ENCODE data around the gene TESK2. TPM values are rescaled to one million over a fixed set of nuclear protein-coding genes. Genes with fewer than 3 reads are reported as not detected.

Gene TESK2
- total RNA-seq, 2 experiments from 2014 or later: 4.9 to 6.6 TPM

DNA sequence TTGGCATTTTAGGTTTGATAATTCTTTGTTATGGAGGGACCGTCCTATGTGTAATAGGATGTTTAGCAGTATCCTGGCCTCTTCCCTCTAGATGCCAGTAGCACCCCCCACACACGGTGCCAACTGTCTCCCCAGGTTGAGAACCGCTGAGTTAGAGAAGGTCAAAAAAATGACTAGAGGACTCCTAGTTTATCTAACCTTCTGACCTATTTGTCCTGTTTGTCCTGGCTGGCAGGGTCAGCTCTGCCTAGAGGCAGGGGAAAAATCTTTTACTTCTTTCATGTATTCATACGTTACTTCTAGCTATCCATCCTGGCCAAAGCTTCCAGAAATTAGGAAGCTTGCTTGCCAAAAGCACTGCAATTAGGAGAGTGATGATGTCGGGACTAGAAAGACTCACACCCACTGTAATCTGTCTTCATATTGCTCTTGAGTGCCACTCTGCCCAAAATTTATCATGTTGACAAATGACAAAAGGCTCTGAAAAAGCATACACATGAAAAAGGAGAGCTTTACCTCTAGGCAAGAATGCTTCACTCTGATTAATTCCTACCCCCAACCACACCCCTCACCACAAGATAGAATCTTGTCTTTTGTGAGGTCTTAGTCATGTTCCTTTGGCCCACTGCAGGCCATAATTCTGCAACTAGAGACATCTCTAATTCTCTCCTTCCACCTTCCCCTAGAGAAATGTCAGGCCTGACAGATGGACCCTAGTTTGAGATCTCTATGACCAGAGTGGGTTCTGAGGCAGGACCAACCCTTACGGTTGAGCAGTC, 45.2 kb upstream of the TESK2 start:
- Histone ChIP-seq H2AFZ (ENCODE audit: low read length) (no peak overlapping the region), H4K20me1 (ENCODE audit: insufficient read depth, low read length) (no peaks in the 10 kb centered on the region), H3K79me2 (ENCODE audit: insufficient read depth, low read depth, low read length) (no peaks in the 10 kb centered on the region), H3K9me2 (ENCODE audit: insufficient read depth, low read length) (no peaks in the 10 kb centered on the region), H3K4me3 (ENCODE audit: low read depth, low read length, poor library complexity, severe bottlenecking) (no peak overlapping the region), H3K27ac (ENCODE audit: low read depth, low read length, poor library complexity, severe bottlenecking) (no peak overlapping the region), H3K9me3 (ENCODE audit: low read length) (no peaks in the 10 kb centered on the region), H3K36me3 (ENCODE audit: insufficient read depth, low read length) (no peaks in the 10 kb centered on the region), H3K4me1 (ENCODE audit: insufficient read depth, low read length, poor library complexity, severe bottlenecking) (no peaks in the 10 kb centered on the region), H3K4me2 (ENCODE audit: low read length) (no peak overlapping the region)
- DNase-seq (ENCODE audit: low spot score): no peak
- no TSS peak for BruUV-seq (replicated peaks)
- no peak for TF ChIP-seq EZH2phosphoT487 (IDR thresholded peaks at IDR 0.05; ENCODE audit: borderline replicate concordance, low read depth, low read length)
- TF ChIP-seq, protein P1, sequence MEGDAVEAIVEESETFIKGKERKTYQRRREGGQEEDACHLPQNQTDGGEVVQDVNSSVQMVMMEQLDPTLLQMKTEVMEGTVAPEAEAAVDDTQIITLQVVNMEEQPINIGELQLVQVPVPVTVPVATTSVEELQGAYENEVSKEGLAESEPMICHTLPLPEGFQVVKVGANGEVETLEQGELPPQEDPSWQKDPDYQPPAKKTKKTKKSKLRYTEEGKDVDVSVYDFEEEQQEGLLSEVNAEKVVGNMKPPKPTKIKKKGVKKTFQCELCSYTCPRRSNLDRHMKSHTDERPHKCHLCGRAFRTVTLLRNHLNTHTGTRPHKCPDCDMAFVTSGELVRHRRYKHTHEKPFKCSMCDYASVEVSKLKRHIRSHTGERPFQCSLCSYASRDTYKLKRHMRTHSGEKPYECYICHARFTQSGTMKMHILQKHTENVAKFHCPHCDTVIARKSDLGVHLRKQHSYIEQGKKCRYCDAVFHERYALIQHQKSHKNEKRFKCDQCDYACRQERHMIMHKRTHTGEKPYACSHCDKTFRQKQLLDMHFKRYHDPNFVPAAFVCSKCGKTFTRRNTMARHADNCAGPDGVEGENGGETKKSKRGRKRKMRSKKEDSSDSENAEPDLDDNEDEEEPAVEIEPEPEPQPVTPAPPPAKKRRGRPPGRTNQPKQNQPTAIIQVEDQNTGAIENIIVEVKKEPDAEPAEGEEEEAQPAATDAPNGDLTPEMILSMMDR (conservative IDR thresholded peaks at IDR 0.05; ENCODE audit: low read length): no peak
- POLR2A ChIA-PET: interaction anchor here (0.7 to 1.2 kb wide), 4 partner anchors 14 to 173 kb away, joined by 3 read pairs; partner anchors contain the start of gene PRDX1
- CTCF ChIA-PET (ENCODE audit: unreplicated experiment): interaction anchor here (1.3 kb wide), 1 partner anchor 14 kb away, joined by 3 read pairs; the partner anchor contains the start of gene PRDX1
- intact Hi-C loops (cut with micrococcal nuclease; ENCODE audit: unreplicated experiment): no loop called here

DNA sequence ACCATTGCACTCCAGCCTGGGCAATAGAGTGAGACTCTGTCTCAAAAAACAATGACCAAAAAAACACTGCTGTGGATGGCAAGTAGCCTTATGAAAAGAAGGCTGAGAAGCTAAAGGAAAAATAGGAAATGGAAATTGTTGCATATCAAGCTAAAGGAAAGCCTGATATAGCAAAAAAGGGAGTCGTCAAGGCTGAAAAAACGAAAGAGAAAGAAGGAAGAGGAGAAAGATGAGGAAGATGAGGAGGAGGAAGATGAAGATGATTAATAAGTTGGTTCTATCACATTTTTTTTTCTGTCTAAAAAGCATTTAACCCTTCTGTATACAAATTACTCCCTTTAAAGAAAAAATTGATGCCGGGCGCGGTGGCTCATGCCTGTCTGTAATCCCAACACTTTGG, 40.9 kb upstream of the TESK2 start:
- ChIA-PET CTCF (ENCODE audit: unreplicated experiment) (no interaction called here), POLR2A (interaction anchor here (1.0 kb wide), 1 partner anchor 13 kb away, joined by 5 read pairs; no protein-coding TSS in a partner anchor)
- Histone ChIP-seq H3K4me1 (ENCODE audit: insufficient read depth, low read length, poor library complexity, severe bottlenecking) (no peaks in the 10 kb centered on the region), H3K9me3 (ENCODE audit: low read length) (no peaks in the 10 kb centered on the region), H3K4me2 (ENCODE audit: low read length) (no peak overlapping the region), H3K36me3 (ENCODE audit: insufficient read depth, low read length) (no peaks in the 10 kb centered on the region), H4K20me1 (ENCODE audit: insufficient read depth, low read length) (no peaks in the 10 kb centered on the region), H3K9me2 (ENCODE audit: insufficient read depth, low read length) (no peaks in the 10 kb centered on the region), H3K27ac (ENCODE audit: low read depth, low read length, poor library complexity, severe bottlenecking) (no peak overlapping the region), H3K4me3 (ENCODE audit: low read depth, low read length, poor library complexity, severe bottlenecking) (no peak overlapping the region), H2AFZ (ENCODE audit: low read length) (no peak overlapping the region), H3K79me2 (ENCODE audit: insufficient read depth, low read depth, low read length) (no peaks in the 10 kb centered on the region)
- no peak for DNase-seq (ENCODE audit: low spot score)
- no peak for TF ChIP-seq EZH2phosphoT487 (IDR thresholded peaks at IDR 0.05; ENCODE audit: borderline replicate concordance, low read depth, low read length)
- TF ChIP-seq, protein P1 (conservative IDR thresholded peaks at IDR 0.05; ENCODE audit: low read length): no peak
- intact Hi-C loops (cut with micrococcal nuclease; ENCODE audit: unreplicated experiment): no loop called here
- BruUV-seq (replicated peaks): no TSS peak

DNA sequence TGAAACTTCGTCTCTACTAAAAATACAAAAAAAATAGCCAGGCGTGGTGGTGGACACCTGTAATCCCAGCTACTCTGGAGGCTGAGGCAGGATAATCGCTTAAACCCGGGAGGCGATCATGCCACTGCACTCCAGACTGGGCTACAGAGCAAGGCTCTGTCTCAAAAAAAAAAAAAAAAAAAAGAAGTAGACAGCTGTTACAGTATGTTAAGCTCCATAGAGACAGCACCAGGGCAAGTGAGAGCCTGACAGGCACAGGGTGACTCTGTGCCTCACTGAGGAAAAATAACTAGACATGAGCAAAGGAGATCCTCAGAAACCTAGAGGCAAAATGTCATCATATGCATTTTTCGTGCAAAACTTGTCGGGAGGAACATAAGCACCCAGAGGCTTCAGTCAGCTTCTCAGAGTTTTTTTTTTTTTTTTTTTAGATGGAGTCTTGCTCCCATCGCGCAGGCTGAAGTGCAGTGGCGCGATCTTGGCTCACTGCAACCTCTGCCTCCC, 39.7 kb upstream of the TESK2 start:
- BruUV-seq (replicated peaks): no TSS peak
- POLR2A ChIA-PET: interaction anchor here (0.6 to 1.2 kb wide), 5 partner anchors 10 to 190 kb away, joined by 3 to 10 read pairs (median 3); partner anchors contain the start of genes AKR1A1, MUTYH and TOE1
- Histone ChIP-seq H3K27ac (ENCODE audit: low read depth, low read length, poor library complexity, severe bottlenecking) (no peak overlapping the region), H4K20me1 (ENCODE audit: insufficient read depth, low read length) (no peaks in the 10 kb centered on the region), H3K9me3 (ENCODE audit: low read length) (no peaks in the 10 kb centered on the region), H3K9me2 (ENCODE audit: insufficient read depth, low read length) (no peaks in the 10 kb centered on the region), H2AFZ (ENCODE audit: low read length) (no peak overlapping the region), H3K4me1 (ENCODE audit: insufficient read depth, low read length, poor library complexity, severe bottlenecking) (no peaks in the 10 kb centered on the region), H3K4me3 (ENCODE audit: low read depth, low read length, poor library complexity, severe bottlenecking) (no peak overlapping the region), H3K4me2 (ENCODE audit: low read length) (no peak overlapping the region), H3K36me3 (ENCODE audit: insufficient read depth, low read length) (no peaks in the 10 kb centered on the region), H3K79me2 (ENCODE audit: insufficient read depth, low read depth, low read length) (no peaks in the 10 kb centered on the region)
- intact Hi-C loops (cut with micrococcal nuclease; ENCODE audit: unreplicated experiment): no loop called here
- no peak for DNase-seq (ENCODE audit: low spot score)
- TF ChIP-seq EZH2phosphoT487 (IDR thresholded peaks at IDR 0.05; ENCODE audit: borderline replicate concordance, low read depth, low read length): no peak
- TF ChIP-seq, protein P1 (conservative IDR thresholded peaks at IDR 0.05; ENCODE audit: low read length): no peak
- CTCF ChIA-PET (ENCODE audit: unreplicated experiment): interaction anchor here (0.5 kb wide), 1 partner anchor 41 kb away, joined by 10 read pairs; no protein-coding TSS in a partner anchor

Measured in OCI-LY7 (cell line).